GM21737 (cell line): ENCODE results near the gene POLE3.
"Not testable (repeated sequence)": the region's sequence is repeated elsewhere in the genome, so short reads cannot be mapped to it uniquely, and the experiment has no call there.

Experiments used
- ATAC-seq: cut with Tn5 transposase; IDR thresholded peaks from one replicate; pipeline ENCODE4 v1.9.1; 2021; ENCODE audit warnings: mild to moderate bottlenecking, moderate library complexity; ENCODE audit not compliant: unreplicated experiment

Gene POLE3

GRCh38 chr9:113410207-113410864 lies at the start of gene POLE3, which contains the start of gene C9orf43:
Gene POLE3, minus strand, starts transcription at chr9:113410675. Its CDS starts 382 bp downstream, at chr9:113410293.
Gene C9orf43, plus strand, starts transcription at chr9:113410747. Its CDS starts 2,747 bp downstream, at chr9:113413494.
- peak; percentile 86 for ATAC-seq

- ATAC-seq: no peak
These were observed 45.8 kb upstream of the POLE3 start for GRCh38 chr9:113456235-113456634.

DNA sequence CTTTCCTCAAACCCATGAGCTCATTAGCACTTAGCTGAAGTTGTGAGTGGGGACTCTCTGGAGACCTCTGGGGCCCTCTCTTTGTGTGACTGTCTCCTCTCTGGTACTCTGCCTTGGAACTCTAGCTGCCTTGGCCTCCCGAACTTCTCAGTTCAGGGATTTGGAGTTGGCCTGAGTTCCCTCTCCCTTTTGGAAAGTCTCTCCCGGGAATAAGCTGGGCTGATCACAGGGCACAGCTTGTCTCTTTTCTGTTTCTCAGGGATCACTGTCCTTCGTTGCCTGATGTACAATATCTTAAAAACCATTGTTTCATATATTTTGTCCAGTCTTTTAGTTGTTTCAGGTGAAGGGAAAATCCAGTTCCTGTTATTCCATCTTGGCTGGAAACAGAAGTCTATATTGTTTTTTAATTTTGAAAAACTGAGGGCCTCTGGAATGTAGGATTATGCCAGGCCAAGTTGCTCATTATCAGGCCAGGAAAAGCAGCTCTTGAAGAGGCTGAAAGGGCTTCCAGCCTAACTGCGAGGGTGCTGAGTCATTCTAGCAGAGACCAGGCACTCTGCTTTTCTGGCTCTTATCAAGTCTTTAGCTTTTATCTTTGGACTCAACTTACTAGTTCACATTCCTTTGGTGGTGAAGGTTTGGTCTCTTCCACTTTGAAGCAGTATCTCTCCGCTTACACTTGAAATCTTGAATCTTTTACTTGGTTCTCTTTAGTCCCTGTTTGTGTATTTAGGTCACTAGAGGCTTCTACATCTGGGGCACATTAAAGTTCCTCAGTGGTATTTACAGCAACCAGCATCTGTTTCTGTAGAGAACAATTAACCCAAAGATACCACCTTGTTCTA lies 44.7 kb upstream of the POLE3 start:
- no peak for ATAC-seq

- ATAC-seq: no peak
These were observed 41.7 kb upstream of the POLE3 start for GRCh38 chr9:113452113-113452605.

- ATAC-seq: no peak
These were observed 38.9 kb upstream of the POLE3 start for GRCh38 chr9:113449376-113449775.

GRCh38 chr9:113446323-113446740 lies 35.9 kb upstream of the POLE3 start:
- no peak for ATAC-seq

DNA sequence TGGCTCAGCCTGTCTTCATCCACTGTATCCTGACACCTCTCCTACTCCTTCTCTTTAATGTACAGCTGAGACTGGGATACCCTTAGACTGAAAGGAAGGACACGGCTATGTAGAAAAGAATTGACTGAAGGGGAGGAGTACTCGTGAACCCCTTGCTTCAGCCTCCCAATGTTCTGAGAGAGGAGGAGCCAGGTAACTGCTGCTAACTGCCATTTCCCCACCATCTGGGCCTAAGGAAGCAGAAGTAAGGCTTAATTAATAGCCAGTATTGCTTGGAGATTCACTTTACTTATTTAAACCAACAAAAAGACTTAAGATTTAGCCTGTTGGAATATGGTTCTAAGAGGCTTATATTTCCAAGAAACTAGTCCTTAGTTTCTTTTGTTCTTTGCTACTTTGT lies 34.3 kb upstream of the POLE3 start:
- ATAC-seq: no peak

GRCh38 chr9:113437716-113438115 lies 27.2 kb upstream of the POLE3 start:
- not testable (repeated sequence) for ATAC-seq

DNA sequence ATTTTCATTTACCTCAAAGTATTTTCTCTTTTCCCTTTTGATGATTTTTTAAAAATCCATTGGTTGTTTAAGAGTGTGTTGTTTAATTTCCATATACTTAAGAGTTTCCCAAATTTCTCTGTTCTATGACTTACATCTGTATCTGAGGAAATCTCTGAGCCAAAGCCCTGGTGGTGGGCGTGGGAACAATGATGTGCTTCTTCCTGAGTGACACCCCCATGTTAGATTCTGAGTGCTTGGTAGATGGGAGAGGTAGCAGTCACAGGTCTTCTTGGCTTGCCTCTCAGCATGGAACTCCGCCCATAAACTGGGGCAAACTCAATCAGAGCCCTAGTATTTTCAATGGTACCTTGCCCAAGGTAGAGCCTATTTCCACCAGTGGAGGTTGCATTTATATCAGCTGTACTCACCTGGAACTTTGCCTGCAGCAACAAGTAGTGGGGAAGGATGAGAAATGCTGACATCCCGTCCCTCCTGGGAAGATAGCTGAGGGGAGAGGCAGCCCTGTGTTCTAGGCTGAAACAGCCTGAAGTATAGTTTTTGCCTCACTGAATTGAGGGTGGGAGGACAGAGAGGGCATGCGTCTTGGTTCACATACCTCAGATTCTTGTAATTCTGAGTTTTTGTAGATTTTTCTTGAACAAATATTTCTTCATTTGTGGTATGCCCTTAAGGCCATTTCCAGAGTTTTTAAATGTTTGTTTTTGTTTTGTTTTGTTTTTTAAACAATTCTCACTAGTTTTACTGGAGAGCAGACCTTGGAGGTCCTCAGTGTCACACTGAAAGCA lies 26.4 kb upstream of the POLE3 start:
- no peak for ATAC-seq

- no peak for ATAC-seq
These were observed 20.7 kb upstream of the POLE3 start for GRCh38 chr9:113431191-113431590.

- no peak for ATAC-seq
These were observed 17.7 kb upstream of the POLE3 start for GRCh38 chr9:113428062-113428615.

- ATAC-seq: no peak
These were observed 17.2 kb upstream of the POLE3 start for GRCh38 chr9:113427629-113428028.

- no peak for ATAC-seq
These were observed 16.2 kb upstream of the POLE3 start for GRCh38 chr9:113426701-113427100.

DNA sequence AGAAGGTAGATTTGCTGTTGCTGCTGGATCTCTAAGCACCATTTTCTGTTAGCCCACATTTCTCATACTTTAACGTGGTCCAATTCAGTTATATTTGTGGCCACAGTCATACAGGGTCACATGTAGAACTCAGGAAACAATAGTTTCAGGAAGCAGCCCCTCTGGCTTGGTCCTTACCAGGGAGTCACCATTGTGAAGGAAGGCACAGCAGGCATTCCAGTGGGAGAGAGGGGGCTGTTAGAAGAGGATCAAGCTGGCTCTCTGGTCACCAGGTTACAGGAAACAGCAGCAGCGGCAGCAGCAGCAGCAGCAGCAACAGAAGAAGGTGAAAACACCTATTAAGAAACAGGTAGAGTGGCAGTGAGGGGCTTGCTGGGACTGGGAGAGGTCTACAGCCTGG lies 14.6 kb upstream of the POLE3 start:
- ATAC-seq: no peak

- no peak for ATAC-seq
These were observed 11.3 kb upstream of the POLE3 start for GRCh38 chr9:113421726-113422125.

- ATAC-seq: no peak
These were observed 6.9 kb upstream of the POLE3 start for GRCh38 chr9:113417370-113417769.

DNA sequence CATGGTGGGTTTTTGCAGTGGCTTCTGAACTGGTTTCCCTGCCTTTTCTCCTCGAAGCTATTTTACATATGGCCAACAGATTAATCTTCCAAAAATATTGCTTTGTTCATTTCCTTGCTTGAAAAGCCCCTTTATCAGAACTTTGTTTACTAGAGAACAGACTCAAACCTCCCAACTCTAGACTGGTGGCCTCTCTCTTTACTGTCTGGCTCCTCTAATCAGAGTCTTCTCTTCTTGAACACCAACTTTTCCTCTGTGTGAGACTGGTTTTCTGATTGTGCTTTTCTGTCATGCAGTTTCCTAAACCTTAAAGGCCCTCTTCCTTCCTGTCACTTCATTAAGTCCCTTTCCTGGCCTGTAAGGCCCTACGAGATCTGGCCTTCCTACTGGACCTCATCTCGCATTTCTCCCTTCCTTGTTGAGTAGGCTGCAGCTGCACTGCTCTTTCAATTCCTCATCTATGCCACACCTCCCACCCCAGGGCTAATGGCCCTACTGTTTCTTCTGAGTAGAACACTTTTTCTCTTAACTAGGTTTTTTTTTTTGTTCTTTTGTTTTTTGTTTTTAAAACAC lies 5.8 kb upstream of the POLE3 start:
- ATAC-seq: peak; percentile 88

- ATAC-seq: no peak
These were observed 630 bp downstream of the POLE3 start for GRCh38 chr9:113409883-113410206.

DNA sequence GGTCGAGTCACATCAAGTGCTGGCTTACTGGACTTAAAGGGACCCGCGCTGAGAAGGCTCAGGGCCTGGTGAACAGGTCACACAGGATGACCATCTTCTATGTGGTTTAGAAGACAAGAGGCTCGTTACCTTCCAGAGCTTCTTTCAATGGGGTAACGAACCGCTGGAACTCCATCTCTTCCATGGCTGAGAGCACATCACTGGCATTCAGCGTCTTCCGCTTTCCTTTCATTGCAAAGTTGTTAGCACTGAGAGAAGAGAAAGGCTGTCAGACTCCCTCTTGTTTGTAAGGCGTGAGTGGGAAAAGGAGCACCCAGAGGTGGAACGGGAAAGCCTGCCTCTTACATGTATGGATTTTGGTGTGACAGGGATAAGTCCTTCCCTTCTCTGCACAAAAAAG lies 994 bp downstream of the POLE3 start:
- no peak for ATAC-seq

DNA sequence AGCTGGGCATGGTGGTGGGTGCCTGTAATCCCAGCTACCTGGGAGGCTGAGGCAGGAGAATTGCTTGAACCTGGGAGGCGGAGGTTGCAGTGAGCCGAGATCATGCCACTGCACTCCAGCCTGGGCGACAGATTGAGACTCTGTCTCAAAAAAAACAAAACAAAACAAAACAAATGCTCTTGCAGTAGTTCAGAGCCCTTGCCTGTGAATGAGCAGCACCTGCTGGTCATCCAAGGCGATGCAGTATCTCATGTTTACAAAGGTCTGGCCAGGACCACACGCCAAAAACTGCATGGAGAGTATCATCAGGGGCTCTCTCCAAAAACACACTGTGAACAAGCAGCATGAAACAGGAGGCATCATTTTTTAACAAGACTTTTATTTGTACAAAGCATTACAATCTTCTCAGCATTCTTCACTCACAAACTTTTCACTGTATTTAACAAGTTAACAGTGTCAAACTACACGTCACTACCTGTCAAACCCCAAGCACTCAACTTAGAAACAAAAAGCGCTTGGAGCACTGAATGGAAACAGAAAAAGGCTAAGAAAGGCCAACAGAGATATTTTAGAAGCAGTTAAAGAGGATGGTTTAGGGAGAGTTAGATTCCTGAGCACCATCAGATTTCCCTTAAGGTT lies 3.5 kb downstream of the POLE3 start:
- ATAC-seq: not testable (repeated sequence)
